Neural crest cell (in vitro differentiated cells): Measurements from ENCODE around the gene STK26. TPM values are rescaled to one million over a fixed set of nuclear protein-coding genes. Genes with fewer than 3 reads are reported as not detected.

Source experiments
- DNase-seq: peaks from one replicate; pipeline ENCODE4 v3.0.0; 2021; ENCODE audit warnings: low read depth, mixed read lengths, low spot score
- H3K27ac Mint-ChIP-seq: one replicate; pipeline ENCODE4 v1.8.0; 2021; ENCODE audit warnings: mild to moderate bottlenecking, mixed read lengths; ENCODE audit not compliant: unreplicated experiment
- H3K27me3 Mint-ChIP-seq: 2 replicates; pipeline ENCODE4 v1.8.0; 2021; ENCODE audit warnings: low read depth, mild to moderate bottlenecking, mixed read lengths
- H3K36me3 Mint-ChIP-seq: 2 replicates; pipeline ENCODE4 v1.8.0; 2021; ENCODE audit warnings: low read depth, mild to moderate bottlenecking, mixed read lengths
- H3K4me1 Mint-ChIP-seq: 2 replicates; pipeline ENCODE4 v1.8.0; 2021; ENCODE audit warnings: mixed read lengths
- H3K4me3 Mint-ChIP-seq: one replicate; pipeline ENCODE4 v1.8.0; 2021; ENCODE audit warnings: mild to moderate bottlenecking, mixed read lengths
- H3K9me3 Mint-ChIP-seq: 2 replicates; pipeline ENCODE4 v1.8.0; 2021; ENCODE audit warnings: mixed read lengths
- CTCF ChIP-seq: fragments of 200-600 bp; sonication (generic); conservative IDR thresholded peaks from 2 replicates; pipeline ENCODE4 v1.5.0; 2021; ENCODE audit warnings: antibody characterized with exemption, mild to moderate bottlenecking
- total RNA-seq: library from RNA; stranded (reverse); gene quantifications from 2 replicates; pipeline ENCODE4 v1.2.1, GENCODE V29; 2021

The STK26 gene
- total RNA-seq, 1 donor from 2014 or later, result 65.0 TPM

DNA sequence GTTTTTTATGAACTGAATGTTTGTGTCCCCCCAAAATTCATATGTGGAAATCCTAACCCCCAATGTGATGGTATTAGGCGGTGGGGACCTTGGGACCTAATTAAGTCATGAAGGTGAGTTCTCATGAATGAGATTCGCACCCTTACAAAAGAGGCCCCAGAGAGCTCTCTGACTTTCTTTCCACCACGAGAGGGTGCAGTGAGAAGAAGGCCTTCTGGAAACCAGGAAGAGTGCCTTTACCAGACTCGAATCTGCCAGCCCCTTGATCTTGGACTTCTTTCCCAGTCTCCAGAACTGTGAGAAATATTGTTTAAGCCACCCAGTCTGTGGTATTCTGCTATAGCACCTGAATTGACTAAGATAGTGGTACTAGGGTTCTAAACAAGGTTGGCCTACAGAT lies 40.8 kb downstream of the STK26 start:
- no peak for DNase-seq
- no peaks in the 10 kb centered on the region for H3K36me3 Mint-ChIP-seq
- no peak overlapping the region for H3K4me3 Mint-ChIP-seq
- H3K27me3 Mint-ChIP-seq, result no peaks in the 10 kb centered on the region
- no peak for TF ChIP-seq CTCF
- H3K4me1 Mint-ChIP-seq, result no peaks in the 10 kb centered on the region
- no peaks in the 10 kb centered on the region for H3K9me3 Mint-ChIP-seq
- H3K27ac Mint-ChIP-seq, result no peak overlapping the region

DNA sequence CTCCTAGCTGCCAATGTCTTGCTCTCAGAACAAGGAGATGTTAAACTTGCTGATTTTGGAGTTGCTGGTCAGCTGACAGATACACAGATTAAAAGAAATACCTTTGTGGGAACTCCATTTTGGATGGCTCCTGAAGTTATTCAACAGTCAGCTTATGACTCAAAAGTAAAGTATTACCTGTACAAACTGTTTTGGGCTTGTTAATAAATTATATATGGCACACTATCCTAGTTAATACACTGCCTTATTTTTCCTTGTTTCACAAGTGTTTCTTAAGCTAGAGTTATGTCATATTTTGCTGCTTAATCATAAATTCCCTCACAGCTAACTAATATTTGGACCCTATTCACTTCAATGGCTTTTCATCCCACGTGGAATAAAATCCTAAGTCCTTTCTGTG lies 45.3 kb downstream of the STK26 start:
- H3K36me3 Mint-ChIP-seq, result no peaks in the 10 kb centered on the region
- H3K27ac Mint-ChIP-seq, result no peak overlapping the region
- DNase-seq, result no peak
- H3K27me3 Mint-ChIP-seq, result no peaks in the 10 kb centered on the region
- TF ChIP-seq CTCF, result no peak
- H3K4me1 Mint-ChIP-seq, result no peaks in the 10 kb centered on the region
- no peaks in the 10 kb centered on the region for H3K9me3 Mint-ChIP-seq
- no peak overlapping the region for H3K4me3 Mint-ChIP-seq

GRCh38 chrX:132071254-132071653 lies 48.2 kb downstream of the STK26 start:
- no peaks in the 10 kb centered on the region for H3K27me3 Mint-ChIP-seq
- no peak overlapping the region for H3K4me3 Mint-ChIP-seq
- H3K36me3 Mint-ChIP-seq, result no peaks in the 10 kb centered on the region
- no peaks in the 10 kb centered on the region for H3K9me3 Mint-ChIP-seq
- H3K27ac Mint-ChIP-seq, result no peak overlapping the region
- peak; percentile 67 for TF ChIP-seq CTCF
- no peak for DNase-seq
- no peaks in the 10 kb centered on the region for H3K4me1 Mint-ChIP-seq

DNA sequence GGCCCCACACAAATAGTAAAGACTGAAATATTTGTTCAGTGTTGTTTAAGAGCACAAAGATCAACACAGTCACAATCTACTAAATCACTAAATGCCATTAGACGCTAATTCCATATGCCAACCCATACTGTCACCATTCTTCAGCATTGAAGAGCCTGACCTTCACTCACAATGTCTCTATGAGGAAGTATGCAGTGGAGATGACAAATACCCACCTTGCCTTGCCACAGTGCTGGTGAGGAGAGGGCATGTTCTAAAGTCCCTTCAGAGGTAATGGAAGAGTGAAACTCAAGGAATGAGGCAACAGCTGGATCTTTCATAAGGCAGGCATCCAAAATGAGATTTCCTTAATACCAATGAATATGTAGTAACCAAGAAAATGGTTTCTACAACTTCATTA lies 54.3 kb downstream of the STK26 start:
- DNase-seq, result no peak
- H3K27ac Mint-ChIP-seq, result no peak overlapping the region
- H3K9me3 Mint-ChIP-seq, result no peaks in the 10 kb centered on the region
- H3K36me3 Mint-ChIP-seq, result peaks cover 4% of the 10 kb centered on the region
- no peak overlapping the region for H3K4me3 Mint-ChIP-seq
- no peak for TF ChIP-seq CTCF
- H3K4me1 Mint-ChIP-seq, result no peaks in the 10 kb centered on the region
- H3K27me3 Mint-ChIP-seq, result no peaks in the 10 kb centered on the region

GRCh38 chrX:132077912-132078311 lies 54.8 kb downstream of the STK26 start:
- H3K9me3 Mint-ChIP-seq, result no peaks in the 10 kb centered on the region
- DNase-seq, result no peak
- H3K27ac Mint-ChIP-seq, result no peak overlapping the region
- peaks cover 4% of the 10 kb centered on the region for H3K36me3 Mint-ChIP-seq
- H3K4me1 Mint-ChIP-seq, result no peaks in the 10 kb centered on the region
- no peak overlapping the region for H3K4me3 Mint-ChIP-seq
- no peak for TF ChIP-seq CTCF
- no peaks in the 10 kb centered on the region for H3K27me3 Mint-ChIP-seq

- TF ChIP-seq CTCF, result no peak
- no peaks in the 10 kb centered on the region for H3K36me3 Mint-ChIP-seq
- peaks cover 3% of the 10 kb centered on the region for H3K27me3 Mint-ChIP-seq
- DNase-seq, result no peak
- H3K9me3 Mint-ChIP-seq, result no peaks in the 10 kb centered on the region
- H3K4me1 Mint-ChIP-seq, result no peaks in the 10 kb centered on the region
- no peak overlapping the region for H3K4me3 Mint-ChIP-seq
- H3K27ac Mint-ChIP-seq, result no peak overlapping the region
These were observed 62.7 kb downstream of the STK26 start for GRCh38 chrX:132085786-132086185.
